Measurements from ENCODE around the gene CD300LF. TPM values are rescaled to one million over a fixed set of nuclear protein-coding genes. Genes with fewer than 3 reads are reported as not detected.

Gene CD300LF
- total RNA-seq, 4 donors from 2014 or later = 0.40 to 37.8 (median 3.7) TPM

GRCh38 chr17:74646231-74646630 is 66.5 kb downstream of the CD300LF start:
- Histone ChIP-seq H3K4me1 (no peaks in the 10 kb centered on the region), H3K4me3 (no peak overlapping the region), H3K27ac (no peak overlapping the region), H3K27me3 (peaks cover 43% of the 10 kb centered on the region), H3K9me3 (no peaks in the 10 kb centered on the region), H3K36me3 (no peaks in the 10 kb centered on the region)
- WGBS, 2 donors (ENCODE audit: low coverage in 1 of 2) = 44 to 71% methylated on average over 1 to 3 of the region's 3 CpGs
- intact Hi-C loops (cut with DNase I; ENCODE audit: low total_unique reads) = no loop called here
- in situ Hi-C loops (cut with MboI; ENCODE audit: low pct_ligation_motif_present in 1 of 4, low pct_unique_long_range_greater_than_20kb in 1 of 4, low sequenced_read_pairs in 3 of 4) = no loop called here
- DNase-seq = no peak
- peak in 2 of 5 experiments; percentile 11 to 13 for TF ChIP-seq CTCF (IDR thresholded peaks at IDR 0.05)
- no peak for TF ChIP-seq EP300 (IDR thresholded peaks at IDR 0.05; ENCODE audit: low read depth)

GRCh38 chr17:74645010-74645409 is 67.7 kb downstream of the CD300LF start:
- H3K4me3 ChIP-seq = no peak overlapping the region
- intact Hi-C loops (cut with DNase I; ENCODE audit: low total_unique reads) = no loop called here
- TF ChIP-seq POLR2A (IDR thresholded peaks at IDR 0.05) (no peak), POLR2AphosphoS5 (IDR thresholded peaks at IDR 0.05) (no peak), CTCF (IDR thresholded peaks at IDR 0.05) (no peak), EP300 (IDR thresholded peaks at IDR 0.05; ENCODE audit: low read depth) (no peak)
- no peak overlapping the region for H3K27ac ChIP-seq
- DNase-seq = no peak
- no peaks in the 10 kb centered on the region for H3K36me3 ChIP-seq
- 64 to 66% methylated on average over 2 of the region's 2 CpGs for WGBS, 2 donors (ENCODE audit: low coverage in 1 of 2)
- H3K4me1 ChIP-seq = peaks cover 0 to 1% (median 0%) of the 10 kb centered on the region in 4 donors
- peaks cover 33% of the 10 kb centered on the region for H3K27me3 ChIP-seq
- H3K9me3 ChIP-seq = no peaks in the 10 kb centered on the region
- in situ Hi-C loops (cut with MboI; ENCODE audit: low pct_ligation_motif_present in 1 of 4, low pct_unique_long_range_greater_than_20kb in 1 of 4, low sequenced_read_pairs in 3 of 4) = no loop called here

GRCh38 chr17:74644419-74644818 is 68.3 kb downstream of the CD300LF start:
- H3K36me3 ChIP-seq = no peaks in the 10 kb centered on the region
- no peaks in the 10 kb centered on the region for H3K9me3 ChIP-seq
- DNase-seq = no peak
- no peak overlapping the region for H3K4me3 ChIP-seq
- intact Hi-C loops (cut with DNase I; ENCODE audit: low total_unique reads) (no loop called here), in situ Hi-C loops (cut with MboI; ENCODE audit: low pct_ligation_motif_present in 1 of 4, low pct_unique_long_range_greater_than_20kb in 1 of 4, low sequenced_read_pairs in 3 of 4) (no loop called here)
- H3K27me3 ChIP-seq = peaks cover 30% of the 10 kb centered on the region
- no peak overlapping the region for H3K27ac ChIP-seq
- peaks cover 0 to 2% (median 0%) of the 10 kb centered on the region in 4 donors for H3K4me1 ChIP-seq
- no peak for TF ChIP-seq POLR2A (IDR thresholded peaks at IDR 0.05)
- TF ChIP-seq CTCF (IDR thresholded peaks at IDR 0.05) = no peak
- no peak for TF ChIP-seq EP300 (IDR thresholded peaks at IDR 0.05; ENCODE audit: low read depth)
- no peak for TF ChIP-seq POLR2AphosphoS5 (IDR thresholded peaks at IDR 0.05)
- 90 to 94% methylated on average over 2 of the region's 2 CpGs for WGBS, 2 donors (ENCODE audit: low coverage in 1 of 2)

Other genes starting within 250 kb of the CD300LF start
- gene CD300A, start 246.3 kb downstream of the CD300LF start, total RNA-seq = 1 to 10 TPM in 2 of 4 donors, not detected in 2; 3.1 to 5.1 TPM
- gene CD300LB, start 181.4 kb downstream of the CD300LF start, total RNA-seq = under 1 TPM in 1 of 4 donors, not detected in 3; 0.41 TPM
- gene CD300C, start 166.8 kb downstream of the CD300LF start, total RNA-seq = 1 to 10 TPM in 1 of 4 donors, under 1 TPM in 2, not detected in 1; 0.27 to 5.2 (median 0.32) TPM
- gene CD300H, start 145.4 kb downstream of the CD300LF start, total RNA-seq = not detected
- gene CD300LD, start 120.6 kb downstream of the CD300LF start, total RNA-seq = not detected
- under 1 TPM in 2 of 4 donors, not detected in 2; 0.14 to 0.32 TPM for gene CD300E, start 89.2 kb downstream of the CD300LF start, total RNA-seq
- gene RAB37, start 24.3 kb upstream of the CD300LF start, total RNA-seq = 10 to 100 TPM in 1 of 4 donors, 1 to 10 TPM in 2, not detected in 1; 5.2 to 10.5 (median 5.4) TPM
- 100 to 1,000 TPM; 118 to 463 (median 233) TPM for gene NHERF1, start 35.7 kb upstream of the CD300LF start, total RNA-seq
- gene NAT9, start 63.4 kb upstream of the CD300LF start, total RNA-seq = 10 to 100 TPM; 18.3 to 34.4 (median 27.6) TPM
- gene GRIN2C, start 147.0 kb upstream of the CD300LF start, total RNA-seq = under 1 TPM in 2 of 4 donors, not detected in 2; 0.27 to 0.40 TPM
- 10 to 100 TPM in 2 of 4 donors, 1 to 10 TPM in 2; 5.8 to 16.2 (median 10.4) TPM for gene FDXR, start 160.1 kb upstream of the CD300LF start, total RNA-seq
- 10 to 100 TPM in 1 of 4 donors, 1 to 10 TPM in 1, under 1 TPM in 1, not detected in 1; 0.64 to 25.8 (median 3.7) TPM for gene FADS6, start 180.7 kb upstream of the CD300LF start, total RNA-seq
- gene USH1G, start 210.3 kb upstream of the CD300LF start, total RNA-seq = under 1 TPM in 2 of 4 donors, not detected in 2; 0.27 to 0.32 TPM
- gene OTOP2, start 211.3 kb upstream of the CD300LF start, total RNA-seq = 10 to 100 TPM in 3 of 4 donors, 1 to 10 TPM in 1; 3.4 to 99.1 (median 62.6) TPM
- gene OTOP3, start 223.0 kb upstream of the CD300LF start, total RNA-seq = 1 to 10 TPM in 2 of 4 donors, not detected in 2; 1.6 to 3.8 TPM